HepG2 (cell line): ENCODE measurements around the gene TCTA. TPM values are rescaled to one million over a fixed set of nuclear protein-coding genes. Genes with fewer than 3 reads are reported as not detected.

Experiments used
- ATAC-seq: fragments of 200-7000 bp; cut with Tn5 transposase; 3 replicates; pipeline ENCODE4 v1.9.1; 2020; ENCODE audit warnings: mild to moderate bottlenecking, moderate library complexity
- BruUV-seq: library from RNA; stranded (reverse); fragments of 400-500 nt; replicated peaks from 2 replicates; lab custom pipeline; 2021; lab: Mats Ljungman, UMichigan
- CTCF ChIA-PET: fragments of 300-600 bp; formaldehyde crosslinking; extraction: SDS; loops from one replicate; lab custom pipeline; 2021; ENCODE audit warnings: low total read pairs, inconsistent platforms, low intra/inter-chr PET ratio; lab: Yijun Ruan, JAX
- POLR2A ChIA-PET: fragments of 350-600 bp; sonication (Branson Sonifier 250); formaldehyde crosslinking; loops from one replicate; lab custom pipeline; 2020; ENCODE audit warnings: antibody characterized with exemption, inconsistent platforms; lab: Yijun Ruan, JAX
- DNase-seq: peaks from one replicate; pipeline ENCODE4 v3.0.0-alpha.2; 2015; ENCODE audit warnings: low spot score
- FAIRE-seq: peaks from 3 replicates; lab custom pipeline; 2011; peaks lifted over from hg19 to GRCh38; lab: Jason Lieb, UNC
- H2AFZ ChIP-seq: one replicate; pipeline ENCODE4 v1.6.1; 2011; ENCODE audit warnings: low read length, inconsistent platforms
- H3K27ac ChIP-seq: fragments of 300-600 bp; 3 replicates; pipeline ENCODE4 v1.8.0; 2011; ENCODE audit warnings: mixed run types, mild to moderate bottlenecking, mixed read lengths, low read length, inconsistent platforms; ENCODE audit not compliant: insufficient read depth; ENCODE audit errors: extremely low read length
- H3K27me3 ChIP-seq, 2 experiments: fragments of 200-600 bp in 1 of 2; 2 replicates in 1 of 2; 3 replicates in 1 of 2; pipeline versions ENCODE4 v1.6.0 to v1.8.0; 2011; ENCODE audit warnings: low read length in 2 of 2, mild to moderate bottlenecking in 2 of 2, moderate library complexity in 2 of 2, inconsistent platforms in 1 of 2; ENCODE audit not compliant: insufficient read depth in 2 of 2, control insufficient read depth in 1 of 2
- H3K36me3 ChIP-seq, 2 experiments: fragments of 200-600 bp in 1 of 2; replicated peaks in 1 of 2; 2 replicates in 1 of 2; 3 replicates in 1 of 2; pipeline versions ENCODE4 v1.5.1 to v1.8.0; 2011; ENCODE audit warnings: low read length in 2 of 2, inconsistent platforms in 1 of 2; ENCODE audit not compliant: insufficient read depth in 2 of 2, control insufficient read depth in 1 of 2
- H3K4me1 ChIP-seq: 2 replicates; pipeline ENCODE4 v1.5.1; 2012; ENCODE audit warnings: low read length, inconsistent platforms; ENCODE audit not compliant: insufficient read depth
- H3K4me2 ChIP-seq: 2 replicates; pipeline ENCODE4 v1.6.0; 2011; ENCODE audit warnings: low read depth, low read length, inconsistent platforms
- H3K4me3 ChIP-seq, 3 experiments: fragments of 200-600 bp in 1 of 3; sonication (generic), shearing (Covaris generic) in 1 of 3; replicated peaks in 1 of 3; 2 replicates each; pipeline ENCODE4 v1.5.1; 2011 to 2016; ENCODE audit warnings: low read length in 3 of 3, inconsistent platforms in 2 of 3, low read depth in 2 of 3, mild to moderate bottlenecking in 2 of 3, control low read depth in 1 of 3, mixed read lengths in 1 of 3; ENCODE audit not compliant: insufficient read depth in 1 of 3
- H3K79me2 ChIP-seq: one replicate; pipeline ENCODE4 v1.6.1; 2011; ENCODE audit warnings: low read length, inconsistent platforms; ENCODE audit not compliant: insufficient read depth
- H3K9ac ChIP-seq: 2 replicates; pipeline ENCODE4 v1.6.0; 2011; ENCODE audit warnings: mild to moderate bottlenecking, low read depth, low read length, inconsistent platforms; ENCODE audit not compliant: insufficient read depth
- H3K9me3 ChIP-seq: 2 replicates; pipeline ENCODE4 v1.5.1; 2012; ENCODE audit warnings: mild to moderate bottlenecking, low read length
- H4K20me1 ChIP-seq: 2 replicates; pipeline ENCODE4 v1.6.0; 2011; ENCODE audit warnings: inconsistent platforms, mild to moderate bottlenecking, low read length, moderate library complexity; ENCODE audit not compliant: insufficient read depth
- CENPX ChIP-seq: sonication (generic); formaldehyde crosslinking; IDR thresholded peaks from 2 replicates; pipeline ENCODE4 v1.9.0; 2021; ENCODE audit warnings: mild to moderate bottlenecking, missing genetic modification reagents, moderate library complexity
- EED ChIP-seq: sonication (generic); formaldehyde crosslinking; IDR thresholded peaks from 2 replicates; pipeline ENCODE4 v1.5.0; 2020; ENCODE audit warnings: mild to moderate bottlenecking, missing genetic modification reagents
- FOXC1 ChIP-seq: sonication (generic); formaldehyde crosslinking; IDR thresholded peaks from 2 replicates; pipeline ENCODE4 v1.8.0; 2022; ENCODE audit warnings: mild to moderate bottlenecking, missing genetic modification reagents, borderline replicate concordance
- MAZ ChIP-seq, 2 experiments: sonication (generic) in 1 of 2; formaldehyde crosslinking in 1 of 2; IDR thresholded peaks; 2 replicates each; pipeline versions ENCODE4 v1.5.0 to v1.6.1; 2012 to 2020; ENCODE audit warnings: low read depth in 2 of 2, mild to moderate bottlenecking in 2 of 2, borderline replicate concordance in 1 of 2, improper control_type of control experiment in 1 of 2, low read length in 1 of 2, missing genetic modification reagents in 1 of 2, moderate library complexity in 1 of 2
- SMARCC2 ChIP-seq: fragments of 450-650 bp; IDR thresholded peaks from 2 replicates; pipeline ENCODE4 v1.6.1; 2017; ENCODE audit warnings: antibody characterized with exemption, mild to moderate bottlenecking
- TBL1XR1 ChIP-seq: fragments of 150-350 bp; IDR thresholded peaks from 2 replicates; pipeline ENCODE4 v1.6.1; 2014; ENCODE audit warnings: borderline replicate concordance, low read length; ENCODE audit not compliant: partially characterized antibody
- ZNF441 ChIP-seq: sonication (generic); formaldehyde crosslinking; IDR thresholded peaks from 2 replicates; pipeline ENCODE4 v1.7.0; 2021; ENCODE audit warnings: missing genetic modification reagents, borderline replicate concordance
- ZNF577 ChIP-seq: sonication (generic); formaldehyde crosslinking; IDR thresholded peaks from 2 replicates; pipeline ENCODE4 v1.4.0; 2020; ENCODE audit warnings: mild to moderate bottlenecking, low read depth, missing genetic modification reagents, borderline replicate concordance
- ZNF839 ChIP-seq: sonication (generic); formaldehyde crosslinking; IDR thresholded peaks from 2 replicates; pipeline ENCODE4 v1.4.0; 2020; ENCODE audit warnings: missing genetic modification reagents, mild to moderate bottlenecking, borderline replicate concordance
- WGBS: methylation state at CpG from one replicate; pipeline ENCODE4 v1.1.6; 2017; ENCODE audit warnings: low lambda C conversion rate; 5-methylcytosine and 5-hydroxymethylcytosine counted together
- in situ Hi-C: cut with HindIII; loops from 2 replicates; pipeline ENCODE4 v1.10.0; 2017; ENCODE audit warnings: low pct_unique_long_range_greater_than_20kb; ENCODE audit not compliant: extremely low pct_ligation_motif_present
- intact Hi-C: fragments of 100-400 bp; cut with micrococcal nuclease; formaldehyde crosslinking; loops from one replicate; pipeline ENCODE4 v1.10.0; 2022; ENCODE audit not compliant: unreplicated experiment
- polyA plus RNA-seq, 8 experiments: library from polyadenylated mRNA; depleted of rRNA in 3 of 8; stranded (reverse) in 7 of 8; unstranded in 1 of 8; fragments of >200 nt; fragmentation: Illumina TruSeq in 4 of 8; extraction: Trizol in 4 of 8; gene quantifications; 2 replicates each; pipeline versions ENCODE4 v1.2.1 to v1.2.3, GENCODE V29; 2011 to 2016; ENCODE audit warnings: low read depth in 4 of 8, missing spikeins in 1 of 8, mixed read lengths in 1 of 8; ENCODE audit not compliant: insufficient read depth in 1 of 8
- total RNA-seq, 5 experiments: library from RNA; depleted of rRNA; stranded (reverse); fragments of >200 nt; fragmentation: Illumina TruSeq; extraction: Trizol; gene quantifications; 2 replicates each; pipeline ENCODE4 v1.2.3, GENCODE V29; 2016; ENCODE audit warnings: low read depth in 1 of 5
- TF ChIP-seq, protein P1 (sequence below): sonication (generic); formaldehyde crosslinking; conservative IDR thresholded peaks from 2 replicates; pipeline ENCODE4 v1.8.0; 2022; ENCODE audit warnings: missing genetic modification reagents
- TF ChIP-seq, protein P2 (sequence below): sonication (generic); formaldehyde crosslinking; conservative IDR thresholded peaks from 2 replicates; pipeline ENCODE4 v1.4.0; 2020; ENCODE audit warnings: missing genetic modification reagents
- TF ChIP-seq, protein P3 (sequence below): IDR thresholded peaks from 2 replicates; pipeline ENCODE4 v1.6.1; 2012; ENCODE audit warnings: low read depth, low read length, improper control_type of control experiment
- TF ChIP-seq, protein P4 (sequence below): IDR thresholded peaks from 2 replicates; pipeline ENCODE4 v1.6.1; 2016; ENCODE audit warnings: low read depth, borderline replicate concordance

Gene TCTA
- total and polyA plus RNA-seq, 2 of the 13 experiments (the other 11 are each of a cell fraction or from before 2014, with no cell fraction given) = 8.3 to 13.2 TPM

DNA sequence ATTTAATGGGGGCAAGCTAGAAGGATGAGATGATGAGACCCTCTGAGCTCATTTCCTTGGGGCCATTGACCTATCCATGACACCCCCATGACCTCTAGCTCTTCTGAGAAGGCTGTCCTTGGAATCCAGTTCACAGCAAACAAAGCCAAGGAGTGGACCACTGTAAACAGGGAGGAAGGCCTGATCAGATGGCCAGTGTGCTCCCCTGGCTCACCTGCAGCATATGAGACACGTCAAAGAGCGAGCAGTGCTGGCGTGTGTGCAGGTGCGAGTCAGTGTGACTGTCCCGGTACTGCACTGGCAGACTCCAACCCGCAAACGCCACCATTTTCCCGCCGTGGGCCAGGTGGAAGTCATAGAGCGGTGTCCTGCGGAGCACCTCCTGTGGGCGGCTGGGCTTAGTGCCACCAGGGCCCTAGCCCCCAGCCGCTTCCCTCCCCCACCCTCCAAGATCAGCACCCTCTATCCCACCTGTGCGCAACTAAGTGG, 9.7 kb downstream of the TCTA start (continued):
- TF ChIP-seq, protein P1, sequence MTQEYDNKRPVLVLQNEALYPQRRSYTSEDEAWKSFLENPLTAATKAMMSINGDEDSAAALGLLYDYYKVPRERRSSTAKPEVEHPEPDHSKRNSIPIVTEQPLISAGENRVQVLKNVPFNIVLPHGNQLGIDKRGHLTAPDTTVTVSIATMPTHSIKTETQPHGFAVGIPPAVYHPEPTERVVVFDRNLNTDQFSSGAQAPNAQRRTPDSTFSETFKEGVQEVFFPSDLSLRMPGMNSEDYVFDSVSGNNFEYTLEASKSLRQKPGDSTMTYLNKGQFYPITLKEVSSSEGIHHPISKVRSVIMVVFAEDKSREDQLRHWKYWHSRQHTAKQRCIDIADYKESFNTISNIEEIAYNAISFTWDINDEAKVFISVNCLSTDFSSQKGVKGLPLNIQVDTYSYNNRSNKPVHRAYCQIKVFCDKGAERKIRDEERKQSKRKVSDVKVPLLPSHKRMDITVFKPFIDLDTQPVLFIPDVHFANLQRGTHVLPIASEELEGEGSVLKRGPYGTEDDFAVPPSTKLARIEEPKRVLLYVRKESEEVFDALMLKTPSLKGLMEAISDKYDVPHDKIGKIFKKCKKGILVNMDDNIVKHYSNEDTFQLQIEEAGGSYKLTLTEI = no peak
- no peak for TF ChIP-seq MAZ (IDR thresholded peaks at IDR 0.05; ENCODE audit: borderline replicate concordance, low read depth, low read length)
- no peak for TF ChIP-seq MAZ (CRISPR knock-in tag; IDR thresholded peaks at IDR 0.05; ENCODE audit: low read depth)

DNA sequence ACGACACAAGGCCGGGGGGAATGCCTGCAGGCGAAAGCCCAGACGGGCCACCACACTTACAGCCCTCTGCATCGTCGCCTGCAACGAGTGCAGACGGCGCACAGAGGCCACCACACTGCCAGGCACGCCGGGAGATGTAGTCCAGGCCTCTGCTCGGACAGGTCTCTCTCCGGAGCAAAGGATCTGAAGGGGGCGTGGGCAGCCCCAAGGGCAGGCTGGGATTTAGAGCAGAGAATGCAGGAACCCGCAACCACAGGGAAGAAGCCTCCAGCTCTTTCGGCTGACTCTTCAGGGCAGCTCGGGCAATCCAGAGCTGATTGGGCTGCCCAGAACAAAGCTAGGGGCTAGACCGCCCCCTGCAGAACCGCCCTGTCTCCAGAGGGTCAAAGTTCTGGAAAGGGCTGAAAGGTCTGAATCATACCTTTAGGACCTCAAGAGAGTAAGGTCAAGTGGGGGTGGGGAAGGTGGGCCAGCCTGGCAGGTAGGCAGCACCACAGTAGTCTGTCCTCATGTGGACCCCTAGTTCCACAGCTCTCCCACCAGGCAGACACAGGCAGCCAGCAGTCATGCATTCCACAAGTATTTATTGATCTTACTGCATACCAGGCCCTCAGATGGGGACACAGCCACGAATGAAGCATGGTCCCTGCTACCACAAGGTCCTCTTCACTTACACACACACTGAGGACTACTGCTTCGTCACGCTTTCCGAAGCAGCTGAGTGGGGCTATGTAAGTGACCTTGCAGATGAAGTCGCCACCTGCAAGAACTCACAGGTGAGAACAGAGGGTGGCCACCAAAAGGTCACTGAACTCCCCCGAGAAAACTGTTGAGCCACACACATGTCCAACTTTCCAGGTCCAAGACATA, 10.4 kb downstream of the TCTA start, which contains the start of gene AMT:
Gene AMT, minus strand, starts transcription at position 95 of the 870 bp plus-strand sequence. Its CDS starts 23 bp downstream, at position 72.
- H3K4me2 ChIP-seq = peak within 1 kb of the TSS; percentile 100
- peaks cover 55% of the 10 kb centered on the region for H3K4me1 ChIP-seq
- H3K9me3 ChIP-seq = no peaks in the 10 kb centered on the region
- H3K36me3 ChIP-seq = peaks cover 0 to 2% of the 10 kb centered on the region in 2 experiments; a peak in 1 of 5 replicates
- H3K79me2 ChIP-seq = peaks cover 3% of the 10 kb centered on the region
- DNase-seq (peak; percentile 83), FAIRE-seq (peak; percentile 91), ATAC-seq (peak; percentile 91)
- intact Hi-C loops (no loop called here), in situ Hi-C loops (no loop called here)
- ChIA-PET CTCF (interaction anchor here (1.4 kb wide), 1 partner anchor 83 kb away, joined by 3 read pairs; the partner anchor contains the start of gene USP4), POLR2A (interaction anchor here (0.6 to 3.1 kb wide), 17 partner anchors 8 to 415 kb away, joined by 3 to 48 read pairs (median 5); partner anchors contain the start of genes DAG1, GPX1, QRICH1 and RHOA)
- 22% methylated on average over 6 of the region's 25 CpGs for WGBS
- no peaks in the 10 kb centered on the region for H3K27me3 ChIP-seq
- peak within 1 kb of the TSS; percentile 80 for H3K9ac ChIP-seq
- H3K4me3 ChIP-seq = peak within 1 kb of the TSS; percentile 60 to 89 (median 64)
- no TSS peak for BruUV-seq
- peak within 1 kb of the TSS; percentile 89 for H3K27ac ChIP-seq
- H2AFZ ChIP-seq = no peak within 1 kb of the TSS
- no peaks in the 10 kb centered on the region for H4K20me1 ChIP-seq
- TF ChIP-seq TBL1XR1 (no peak), EED (CRISPR knock-in tag) (no peak), SMARCC2 (no peak), FOXC1 (CRISPR knock-in tag) (0 out of 2 replicates have a peak, but pooled peaks have one; percentile 55), ZNF839 (CRISPR knock-in tag) (no peak), ZNF441 (no peak; the same call in 1 of the 2 replicates), ZNF577 (CRISPR knock-in tag) (no peak), CENPX (CRISPR knock-in tag) (no peak)
- TF ChIP-seq, protein P2, sequence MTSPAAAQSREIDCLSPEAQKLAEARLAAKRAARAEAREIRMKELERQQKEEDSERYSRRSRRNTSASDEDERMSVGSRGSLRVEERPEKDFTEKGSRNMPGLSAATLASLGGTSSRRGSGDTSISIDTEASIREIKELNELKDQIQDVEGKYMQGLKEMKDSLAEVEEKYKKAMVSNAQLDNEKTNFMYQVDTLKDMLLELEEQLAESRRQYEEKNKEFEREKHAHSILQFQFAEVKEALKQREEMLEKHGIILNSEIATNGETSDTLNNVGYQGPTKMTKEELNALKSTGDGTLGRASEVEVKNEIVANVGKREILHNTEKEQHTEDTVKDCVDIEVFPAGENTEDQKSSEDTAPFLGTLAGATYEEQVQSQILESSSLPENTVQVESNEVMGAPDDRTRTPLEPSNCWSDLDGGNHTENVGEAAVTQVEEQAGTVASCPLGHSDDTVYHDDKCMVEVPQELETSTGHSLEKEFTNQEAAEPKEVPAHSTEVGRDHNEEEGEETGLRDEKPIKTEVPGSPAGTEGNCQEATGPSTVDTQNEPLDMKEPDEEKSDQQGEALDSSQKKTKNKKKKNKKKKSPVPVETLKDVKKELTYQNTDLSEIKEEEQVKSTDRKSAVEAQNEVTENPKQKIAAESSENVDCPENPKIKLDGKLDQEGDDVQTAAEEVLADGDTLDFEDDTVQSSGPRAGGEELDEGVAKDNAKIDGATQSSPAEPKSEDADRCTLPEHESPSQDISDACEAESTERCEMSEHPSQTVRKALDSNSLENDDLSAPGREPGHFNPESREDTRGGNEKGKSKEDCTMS (CRISPR knock-in tag) = no peak
- TF ChIP-seq, protein P3, sequence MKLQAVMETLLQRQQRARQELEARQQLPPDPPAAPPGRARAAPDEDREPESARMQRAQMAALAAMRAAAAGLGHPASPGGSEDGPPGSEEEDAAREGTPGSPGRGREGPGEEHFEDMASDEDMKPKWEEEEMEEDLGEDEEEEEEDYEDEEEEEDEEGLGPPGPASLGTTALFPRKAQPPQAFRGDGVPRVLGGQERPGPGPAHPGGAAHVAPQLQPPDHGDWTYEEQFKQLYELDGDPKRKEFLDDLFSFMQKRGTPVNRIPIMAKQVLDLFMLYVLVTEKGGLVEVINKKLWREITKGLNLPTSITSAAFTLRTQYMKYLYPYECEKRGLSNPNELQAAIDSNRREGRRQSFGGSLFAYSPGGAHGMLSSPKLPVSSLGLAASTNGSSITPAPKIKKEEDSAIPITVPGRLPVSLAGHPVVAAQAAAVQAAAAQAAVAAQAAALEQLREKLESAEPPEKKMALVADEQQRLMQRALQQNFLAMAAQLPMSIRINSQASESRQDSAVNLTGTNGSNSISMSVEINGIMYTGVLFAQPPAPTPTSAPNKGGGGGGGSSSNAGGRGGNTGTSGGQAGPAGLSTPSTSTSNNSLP = no peak; the same call in 1 of the 2 replicates
- TF ChIP-seq, protein P4, sequence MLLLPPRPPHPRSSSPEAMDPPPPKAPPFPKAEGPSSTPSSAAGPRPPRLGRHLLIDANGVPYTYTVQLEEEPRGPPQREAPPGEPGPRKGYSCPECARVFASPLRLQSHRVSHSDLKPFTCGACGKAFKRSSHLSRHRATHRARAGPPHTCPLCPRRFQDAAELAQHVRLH (CRISPR knock-in tag) = 0 out of 2 replicates have a peak, but pooled peaks have one; percentile 18
